NOMO-1 treated with DMSO at 0.1 percent for 48 hours (cell line): Measurements from ENCODE around the gene PTPRB.

Source experiments
- DNase-seq: peaks from one replicate; lab custom pipeline; 2025; ENCODE audit not compliant: unreplicated experiment; lab: John Stamatoyannopoulos, UW

PTPRB gene

GRCh38 chr12:70467918-70468733, 169.1 kb downstream of the PTPRB start:
- peak; percentile 73 for DNase-seq

GRCh38 chr12:70467476-70467875, 169.8 kb downstream of the PTPRB start:
- no peak for DNase-seq

- DNase-seq: no peak
These were observed 170.5 kb downstream of the PTPRB start for GRCh38 chr12:70466753-70467152.
